Smooth muscle cell (in vitro differentiated cells): ENCODE measurements around the gene PTPRG. TPM values are rescaled to one million over a fixed set of nuclear protein-coding genes. Genes with fewer than 3 reads are reported as not detected.

Source experiments
- DNase-seq: peaks from one replicate; lab custom pipeline; 2025; ENCODE audit not compliant: unreplicated experiment; lab: John Stamatoyannopoulos, UW
- H2AFZ ChIP-seq: fragments of 200-600 bp; sonication (generic); 2 replicates; pipeline ENCODE4 v1.6.0; 2016; ENCODE audit warnings: antibody characterized with exemption, low read depth, mild to moderate bottlenecking
- H3F3A ChIP-seq: fragments of 200-600 bp; sonication (generic); 2 replicates; pipeline ENCODE4 v1.6.0; 2017; ENCODE audit warnings: antibody characterized with exemption, low read depth
- H3K27ac ChIP-seq: fragments of 200-600 bp; sonication (generic); 2 replicates; pipeline ENCODE4 v1.5.1; 2016; ENCODE audit warnings: low read depth, mild to moderate bottlenecking
- H3K27me3 ChIP-seq: fragments of 200-600 bp; sonication (generic); 2 replicates; pipeline ENCODE4 v1.6.1; 2016; ENCODE audit warnings: low read depth, mild to moderate bottlenecking
- H3K36me3 ChIP-seq: fragments of 200-600 bp; sonication (generic); 2 replicates; pipeline ENCODE4 v1.5.1; 2016; ENCODE audit warnings: low read depth
- H3K4me1 ChIP-seq: fragments of 200-600 bp; sonication (generic); 2 replicates; pipeline ENCODE4 v1.5.1; 2016; ENCODE audit warnings: low read depth
- H3K4me2 ChIP-seq: fragments of 200-600 bp; sonication (generic); 2 replicates; pipeline ENCODE4 v1.6.0; 2016; ENCODE audit warnings: mild to moderate bottlenecking
- H3K4me3 ChIP-seq: fragments of 200-600 bp; sonication (generic); 2 replicates; pipeline ENCODE4 v1.5.1; 2016; ENCODE audit warnings: mild to moderate bottlenecking
- H3K79me2 ChIP-seq: fragments of 200-600 bp; sonication (generic); 2 replicates; pipeline ENCODE4 v1.6.0; 2016; ENCODE audit warnings: low read depth, mild to moderate bottlenecking
- H3K9ac ChIP-seq: fragments of 200-600 bp; sonication (generic); 2 replicates; pipeline ENCODE4 v1.6.0; 2016; ENCODE audit warnings: low read depth
- H3K9me3 ChIP-seq: fragments of 200-600 bp; sonication (generic); replicated peaks from 2 replicates; pipeline ENCODE4 v1.5.1; 2016; ENCODE audit warnings: low read depth
- H4K20me1 ChIP-seq: fragments of 200-600 bp; sonication (generic); 2 replicates; pipeline ENCODE4 v1.6.0; 2016; ENCODE audit warnings: low read depth
- CTCF ChIP-seq: fragments of 200-600 bp; sonication (generic); IDR thresholded peaks from 2 replicates; pipeline ENCODE4 v1.5.1; 2017; ENCODE audit warnings: borderline replicate concordance, mild to moderate bottlenecking, antibody characterized with exemption; ENCODE audit not compliant: insufficient read depth, poor library complexity, severe bottlenecking
- WGBS: methylation state at CpG from one replicate; pipeline ENCODE4 v1.1.7; 2016; ENCODE audit warnings: low lambda C conversion rate; 5-methylcytosine and 5-hydroxymethylcytosine counted together
- polyA plus RNA-seq: library from polyadenylated mRNA; unstranded; fragments of >200 nt; fragmentation: Nextera tagmentation; extraction: Ambion mirVana; gene quantifications from 2 replicates; pipeline ENCODE4 v1.2.1, GENCODE V29; 2016
- total RNA-seq: library from RNA; depleted of rRNA; stranded (reverse); fragments of >200 nt; gene quantifications from 2 replicates; pipeline ENCODE4 v1.2.3, GENCODE V29; 2014

The PTPRG gene
- total and polyA plus RNA-seq, 2 experiments from 2014 or later: 21.2 to 87.3 TPM

GRCh38 chr3:61940236-61940635 is 378.9 kb downstream of the PTPRG start:
- 97% methylated on average over 2 of the region's 2 CpGs for WGBS
- Histone ChIP-seq H3K9me3 (no peaks in the 10 kb centered on the region), H3K4me2 (no peak overlapping the region), H2AFZ (no peak overlapping the region), H3K27me3 (no peaks in the 10 kb centered on the region), H3K4me3 (no peak overlapping the region), H3K36me3 (no peaks in the 10 kb centered on the region), H3K79me2 (no peaks in the 10 kb centered on the region), H3F3A (no peaks in the 10 kb centered on the region), H3K4me1 (peaks cover 10% of the 10 kb centered on the region), H4K20me1 (peaks cover 61% of the 10 kb centered on the region), H3K27ac (no peak overlapping the region), H3K9ac (no peak overlapping the region)
- DNase-seq: no peak
- no peak for TF ChIP-seq CTCF

GRCh38 chr3:61943975-61944374 is 382.6 kb downstream of the PTPRG start:
- H3K4me1 ChIP-seq: peaks cover 32% of the 10 kb centered on the region
- no peaks in the 10 kb centered on the region for H3K27me3 ChIP-seq
- WGBS: 97% methylated on average over 4 of the region's 4 CpGs
- no peak overlapping the region for H3K9ac ChIP-seq
- no peaks in the 10 kb centered on the region for H3F3A ChIP-seq
- H4K20me1 ChIP-seq: peaks cover 62% of the 10 kb centered on the region
- no peak for DNase-seq
- no peak overlapping the region for H3K4me3 ChIP-seq
- no peak overlapping the region for H3K27ac ChIP-seq
- no peak for TF ChIP-seq CTCF
- H3K4me2 ChIP-seq: no peak overlapping the region
- H3K9me3 ChIP-seq: no peaks in the 10 kb centered on the region
- no peaks in the 10 kb centered on the region for H3K79me2 ChIP-seq
- no peak overlapping the region for H2AFZ ChIP-seq
- H3K36me3 ChIP-seq: no peaks in the 10 kb centered on the region

GRCh38 chr3:61944726-61945125 is 383.4 kb downstream of the PTPRG start:
- Histone ChIP-seq H3K36me3 (no peaks in the 10 kb centered on the region), H3K9ac (no peak overlapping the region), H3K4me1 (peaks cover 37% of the 10 kb centered on the region), H3K4me3 (no peak overlapping the region), H3K9me3 (no peaks in the 10 kb centered on the region), H3K79me2 (no peaks in the 10 kb centered on the region), H4K20me1 (peaks cover 60% of the 10 kb centered on the region), H3F3A (no peaks in the 10 kb centered on the region), H3K4me2 (no peak overlapping the region), H2AFZ (no peak overlapping the region), H3K27ac (no peak overlapping the region), H3K27me3 (no peaks in the 10 kb centered on the region)
- no peak for DNase-seq
- 91% methylated on average over 6 of the region's 6 CpGs for WGBS
- TF ChIP-seq CTCF: no peak

- Histone ChIP-seq H3K9ac (no peak overlapping the region), H3K4me1 (peaks cover 47% of the 10 kb centered on the region), H3K79me2 (no peaks in the 10 kb centered on the region), H3K9me3 (no peaks in the 10 kb centered on the region), H3K4me3 (no peak overlapping the region), H2AFZ (no peak overlapping the region), H3K36me3 (no peaks in the 10 kb centered on the region), H3F3A (no peaks in the 10 kb centered on the region), H3K27me3 (no peaks in the 10 kb centered on the region), H3K4me2 (no peak overlapping the region), H3K27ac (no peak overlapping the region), H4K20me1 (peaks cover 62% of the 10 kb centered on the region)
- TF ChIP-seq CTCF: no peak
- 67% methylated on average over 3 of the region's 3 CpGs for WGBS
- DNase-seq: no peak
Observed at GRCh38 chr3:61945657-61946056, 384.3 kb downstream of the PTPRG start.
